Trophoblast cell (in vitro differentiated cells and primary cell): Measurements from ENCODE around the gene AGBL4.

Experiments used
- DNase-seq, 2 donors: peaks; one replicate each; pipeline ENCODE4 v3.0.0-alpha.2; 2016
- H2AFZ ChIP-seq: 2 replicates; pipeline ENCODE4 v1.6.1; 2013; ENCODE audit warnings: low read length, moderate library complexity, mild to moderate bottlenecking; ENCODE audit not compliant: insufficient read depth, poor library complexity
- H2AK5ac ChIP-seq: 2 replicates; pipeline ENCODE4 v1.6.1; 2013; ENCODE audit warnings: mild to moderate bottlenecking, low read length
- H2BK120ac ChIP-seq: 2 replicates; pipeline ENCODE4 v1.6.1; 2013; ENCODE audit warnings: low read length, mild to moderate bottlenecking, moderate library complexity; ENCODE audit not compliant: insufficient read depth, poor library complexity
- H2BK12ac ChIP-seq: 2 replicates; pipeline ENCODE4 v1.6.1; 2013; ENCODE audit warnings: mild to moderate bottlenecking, low read length, moderate library complexity
- H2BK5ac ChIP-seq: 2 replicates; pipeline ENCODE4 v1.6.1; 2013; ENCODE audit warnings: low read length, low read depth, moderate library complexity, mild to moderate bottlenecking; ENCODE audit not compliant: poor library complexity
- H3K14ac ChIP-seq: 2 replicates; pipeline ENCODE4 v1.6.1; 2013; ENCODE audit warnings: mild to moderate bottlenecking, low read length
- H3K18ac ChIP-seq: 2 replicates; pipeline ENCODE4 v1.6.1; 2013; ENCODE audit warnings: mild to moderate bottlenecking, low read length
- H3K23ac ChIP-seq: 2 replicates; pipeline ENCODE4 v1.6.1; 2013; ENCODE audit warnings: low read length
- H3K27ac ChIP-seq: 2 replicates; pipeline ENCODE4 v1.5.1; 2013; ENCODE audit warnings: low read depth, mild to moderate bottlenecking, inconsistent platforms, low read length, moderate library complexity
- H3K27me3 ChIP-seq: 2 replicates; pipeline ENCODE4 v1.6.1; 2013; ENCODE audit warnings: inconsistent platforms, mild to moderate bottlenecking, low read length, moderate library complexity; ENCODE audit not compliant: insufficient read depth
- H3K36me3 ChIP-seq, 2 experiments: 1 replicate in 1 of 2; 2 replicates in 1 of 2; pipeline ENCODE4 v1.6.1; 2013; ENCODE audit warnings: low read length in 2 of 2, mild to moderate bottlenecking in 2 of 2, moderate library complexity in 1 of 2; ENCODE audit not compliant: insufficient read depth in 2 of 2, control insufficient read depth in 1 of 2
- H3K4ac ChIP-seq: 2 replicates; pipeline ENCODE4 v1.6.1; 2013; ENCODE audit warnings: low read depth, mild to moderate bottlenecking, low read length, moderate library complexity
- H3K4me1 ChIP-seq, 2 experiments: 1 replicate in 1 of 2; 2 replicates in 1 of 2; pipeline ENCODE4 v1.6.1; 2013; ENCODE audit warnings: low read length in 2 of 2, mild to moderate bottlenecking in 2 of 2, moderate library complexity in 1 of 2; ENCODE audit not compliant: insufficient read depth in 2 of 2, control insufficient read depth in 1 of 2
- H3K4me2 ChIP-seq: 2 replicates; pipeline ENCODE4 v1.6.1; 2013; ENCODE audit warnings: inconsistent platforms, mild to moderate bottlenecking, low read length, moderate library complexity
- H3K4me3 ChIP-seq: 2 replicates; pipeline ENCODE4 v1.5.1; 2013; ENCODE audit warnings: mild to moderate bottlenecking, low read depth, low read length, inconsistent platforms
- H3K79me1 ChIP-seq: one replicate; pipeline ENCODE4 v1.6.1; 2013; ENCODE audit warnings: low read length
- H3K79me2 ChIP-seq: 2 replicates; pipeline ENCODE4 v1.6.1; 2013; ENCODE audit warnings: low read length, mild to moderate bottlenecking; ENCODE audit not compliant: control insufficient read depth, insufficient read depth, poor library complexity
- H3K9ac ChIP-seq: 2 replicates; pipeline ENCODE4 v1.6.1; 2013; ENCODE audit warnings: mild to moderate bottlenecking, low read length
- H3K9me3 ChIP-seq: 2 replicates; pipeline ENCODE4 v1.6.1; 2013; ENCODE audit warnings: low read depth, mild to moderate bottlenecking, control low read depth, inconsistent platforms, low read length; ENCODE audit not compliant: insufficient read depth
- H4K12ac ChIP-seq: 2 replicates; pipeline ENCODE4 v1.6.1; 2013; ENCODE audit warnings: low read depth, mild to moderate bottlenecking, low read length, moderate library complexity
- H4K8ac ChIP-seq: 2 replicates; pipeline ENCODE4 v1.6.1; 2013; ENCODE audit warnings: low read depth, mild to moderate bottlenecking, low read length, moderate library complexity
- H4K91ac ChIP-seq: one replicate; pipeline ENCODE4 v1.6.1; 2013; ENCODE audit warnings: low read depth, mild to moderate bottlenecking, low read length, moderate library complexity
- WGBS: extraction: QIAGEN DNeasy Blood & Tissue Kit; methylation state at CpG from one replicate; pipeline ENCODE4 v1.1.7; 2013; ENCODE audit warnings: missing lambda C conversion rate; ENCODE audit not compliant: insufficient read length, insufficient coverage; ENCODE audit errors: extremely low coverage; 5-methylcytosine and 5-hydroxymethylcytosine counted together

AGBL4 gene

DNA sequence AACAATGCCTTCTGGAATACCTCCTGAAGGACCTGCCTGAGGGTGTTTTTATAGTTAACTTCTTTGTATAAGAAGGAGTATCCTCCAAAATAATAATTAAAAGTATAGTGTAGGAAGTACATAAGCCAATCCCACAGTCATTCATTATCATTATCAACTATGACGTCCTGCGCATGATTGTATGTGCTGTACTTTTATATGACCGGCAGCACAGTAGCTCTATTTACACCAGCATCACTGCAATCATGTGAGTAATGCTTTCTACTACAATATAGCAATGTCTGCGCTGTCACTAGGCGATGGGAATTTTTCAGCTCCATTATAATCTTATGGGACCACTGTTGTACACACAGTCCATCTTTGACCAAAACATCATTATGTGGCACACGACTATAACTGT, 1319.0 kb downstream of the AGBL4 start:
- Histone ChIP-seq H2AK5ac (no peak overlapping the region), H3K18ac (no peak overlapping the region), H3K9ac (no peak overlapping the region), H3K23ac (no peak overlapping the region), H3K9me3 (peaks cover 1% of the 10 kb centered on the region), H3K36me3 (no peaks in the 10 kb centered on the region), H2BK12ac (no peak overlapping the region), H2BK120ac (no peak overlapping the region), H4K91ac (no peak overlapping the region), H4K12ac (no peak overlapping the region), H3K79me2 (no peaks in the 10 kb centered on the region), H3K27ac (no peak overlapping the region), H3K4me3 (no peak overlapping the region), H3K14ac (no peak overlapping the region), H4K8ac (no peak overlapping the region), H2BK5ac (no peak overlapping the region), H3K4me1 (no peaks in the 10 kb centered on the region), H3K79me1 (no peaks in the 10 kb centered on the region), H3K4me2 (no peak overlapping the region), H3K4ac (no peak overlapping the region), H2AFZ (no peak overlapping the region), H3K27me3 (no peaks in the 10 kb centered on the region)
- no peak for DNase-seq
- WGBS, result no CpG with 5 or more reads among the region's 6 CpGs

DNA sequence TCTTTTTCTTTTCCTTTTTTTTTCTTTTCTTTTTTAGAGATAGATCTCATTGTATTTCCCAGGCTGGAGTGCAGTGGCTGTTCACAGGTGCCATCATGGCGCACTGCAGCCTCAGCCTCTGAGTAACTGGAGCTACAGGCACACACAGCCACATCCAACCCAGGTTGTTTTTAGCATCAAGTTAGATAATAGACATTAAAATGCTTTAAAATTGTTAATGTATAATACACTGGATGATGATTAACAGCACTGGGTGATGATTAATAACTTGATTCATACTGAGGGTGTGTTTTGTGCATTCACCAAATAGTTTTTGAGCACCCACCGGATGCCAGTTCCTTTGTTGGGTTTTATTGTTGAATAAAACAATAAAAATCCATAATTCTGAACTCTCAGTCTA, 1322.3 kb downstream of the AGBL4 start:
- WGBS, result no CpG with 5 or more reads among the region's 2 CpGs

DNA sequence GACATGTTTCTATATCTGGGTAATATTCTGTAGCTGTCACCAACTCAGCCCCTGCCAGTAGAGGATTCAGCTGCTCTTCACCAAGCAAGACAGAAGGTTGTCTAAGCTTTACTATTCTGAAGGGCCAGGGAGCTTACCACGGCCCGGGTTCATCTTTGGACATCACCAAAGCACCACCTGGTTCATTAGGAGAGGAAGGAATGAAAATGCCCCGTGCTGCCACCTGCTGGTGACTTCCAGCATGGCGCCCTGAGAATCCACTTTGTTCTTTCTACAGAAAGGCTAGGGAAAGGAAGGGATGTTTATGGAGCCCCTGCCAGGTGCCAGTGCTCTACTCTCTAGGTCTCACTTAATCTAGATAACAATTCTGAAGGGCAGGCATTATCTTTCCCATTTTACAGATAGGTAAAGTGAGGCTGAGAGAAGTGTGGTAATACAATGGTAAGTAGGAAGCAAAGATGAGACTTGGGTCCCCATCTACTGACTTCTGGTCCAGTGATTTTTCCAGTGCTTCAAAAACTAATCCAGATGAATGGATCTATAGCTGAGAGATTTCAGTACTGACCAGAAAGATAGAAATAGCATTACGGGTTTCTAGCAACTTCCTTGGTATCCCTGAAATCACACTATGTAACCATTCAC, 1326.6 kb downstream of the AGBL4 start:
- Histone ChIP-seq H3K23ac (no peak overlapping the region), H3K9ac (no peak overlapping the region), H3K27me3 (no peaks in the 10 kb centered on the region)

More for the DNA sequence above, 1322.3 kb downstream of the AGBL4 start:
- Histone ChIP-seq H2AFZ (no peak overlapping the region), H3K79me2 (no peaks in the 10 kb centered on the region), H3K79me1 (no peaks in the 10 kb centered on the region), H3K9me3 (peaks cover 1% of the 10 kb centered on the region), H2BK12ac (no peak overlapping the region), H3K23ac (no peak overlapping the region), H2AK5ac (no peak overlapping the region), H3K27me3 (no peaks in the 10 kb centered on the region), H3K4me3 (no peak overlapping the region), H3K27ac (no peak overlapping the region), H2BK5ac (no peak overlapping the region), H3K36me3 (no peaks in the 10 kb centered on the region), H2BK120ac (no peak overlapping the region), H4K8ac (no peak overlapping the region), H4K12ac (no peak overlapping the region), H4K91ac (no peak overlapping the region), H3K18ac (no peak overlapping the region), H3K4me2 (no peak overlapping the region), H3K9ac (no peak overlapping the region), H3K4ac (no peak overlapping the region), H3K14ac (no peak overlapping the region), H3K4me1 (no peaks in the 10 kb centered on the region)
- no peak for DNase-seq

DNA sequence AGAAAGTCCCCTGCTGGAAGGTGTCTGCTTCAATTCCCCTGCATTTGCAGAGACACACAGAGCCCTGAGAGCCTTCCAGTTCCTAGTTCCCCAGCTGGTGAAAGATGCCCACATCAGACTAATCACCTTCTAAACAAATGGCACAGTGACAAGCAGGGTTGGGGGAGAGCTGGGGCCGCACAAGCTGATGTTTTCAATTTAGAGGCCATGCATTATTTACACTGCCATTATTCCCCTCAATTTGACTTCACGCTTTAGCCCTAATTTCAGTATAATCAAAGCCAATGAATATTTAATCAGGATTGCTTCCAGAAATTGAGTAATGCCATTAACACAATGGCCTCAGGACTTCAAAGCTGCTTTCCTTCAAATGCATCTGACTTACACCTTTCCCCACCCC, 1328.6 kb downstream of the AGBL4 start:
- Histone ChIP-seq H3K4me2 (no peak overlapping the region), H3K36me3 (no peaks in the 10 kb centered on the region), H3K23ac (no peak overlapping the region), H2BK5ac (no peak overlapping the region), H2AK5ac (no peak overlapping the region), H4K12ac (no peak overlapping the region), H2BK12ac (no peak overlapping the region), H3K79me2 (no peaks in the 10 kb centered on the region), H3K27me3 (no peaks in the 10 kb centered on the region), H4K8ac (no peak overlapping the region), H3K9ac (no peak overlapping the region), H4K91ac (no peak overlapping the region), H3K9me3 (peaks cover under 1% of the 10 kb centered on the region), H3K4ac (no peak overlapping the region), H3K4me3 (no peak overlapping the region), H3K4me1 (no peaks in the 10 kb centered on the region), H2AFZ (no peak overlapping the region), H3K27ac (no peak overlapping the region), H3K14ac (no peak overlapping the region), H2BK120ac (no peak overlapping the region), H3K79me1 (no peaks in the 10 kb centered on the region), H3K18ac (no peak overlapping the region)
- no peak for DNase-seq
- whole genome bisulfite sequencing, result no CpG with 5 or more reads among the region's 2 CpGs

More for the DNA sequence above, 1326.6 kb downstream of the AGBL4 start:
- H4K8ac ChIP-seq, result no peak overlapping the region
- H3K79me1 ChIP-seq, result no peaks in the 10 kb centered on the region
- no peaks in the 10 kb centered on the region for H3K79me2 ChIP-seq
- H3K4me1 ChIP-seq, result no peaks in the 10 kb centered on the region
- peaks cover 1% of the 10 kb centered on the region for H3K9me3 ChIP-seq
- H3K4me2 ChIP-seq, result no peak overlapping the region
- DNase-seq, result peak; percentile 42 to 78
- WGBS, result no CpG with 5 or more reads among the region's 5 CpGs
- no peak overlapping the region for H3K27ac ChIP-seq
- H4K12ac ChIP-seq, result no peak overlapping the region
- no peak overlapping the region for H2BK12ac ChIP-seq
- H3K18ac ChIP-seq, result no peak overlapping the region
- H4K91ac ChIP-seq, result no peak overlapping the region
- H3K14ac ChIP-seq, result no peak overlapping the region
- no peak overlapping the region for H2AFZ ChIP-seq
- H2BK5ac ChIP-seq, result no peak overlapping the region
- no peaks in the 10 kb centered on the region for H3K36me3 ChIP-seq
- H3K4ac ChIP-seq, result no peak overlapping the region
- no peak overlapping the region for H2AK5ac ChIP-seq
- H2BK120ac ChIP-seq, result no peak overlapping the region
- H3K4me3 ChIP-seq, result no peak overlapping the region
